Liver (tissue), 3 donors: ENCODE measurements around the gene STK11.

Experiments
- EGR1 ChIP-seq, 2 donors: IDR thresholded peaks; 2 replicates each; pipeline ENCODE4 v1.6.1; 2016 to 2018; ENCODE audit warnings: antibody characterized with exemption in 2 of 2, low read depth in 2 of 2
- HNF4G ChIP-seq: IDR thresholded peaks from 2 replicates; pipeline ENCODE4 v1.6.1; 2016; ENCODE audit warnings: antibody characterized with exemption
- RAD21 ChIP-seq, 2 donors: IDR thresholded peaks; 2 replicates each; pipeline ENCODE4 v1.6.1; 2016; ENCODE audit warnings: antibody characterized with exemption in 2 of 2, mild to moderate bottlenecking in 2 of 2
- SP1 ChIP-seq: IDR thresholded peaks from 2 replicates; pipeline ENCODE4 v1.6.1; 2018; ENCODE audit warnings: antibody characterized with exemption, mild to moderate bottlenecking
- TF ChIP-seq, protein P1 (sequence below): fragments of 150-350 bp; IDR thresholded peaks from 2 replicates; pipeline ENCODE4 v1.5.1; 2017; ENCODE audit warnings: improper control_type of control experiment, low read depth, low read length; ENCODE audit not compliant: missing input control
- TF ChIP-seq, protein P2 (sequence below): IDR thresholded peaks from 2 replicates; pipeline ENCODE4 v1.6.1; 2016; ENCODE audit warnings: antibody characterized with exemption
- donor health status: healthy.
- donor health status: healthy.

DNA sequence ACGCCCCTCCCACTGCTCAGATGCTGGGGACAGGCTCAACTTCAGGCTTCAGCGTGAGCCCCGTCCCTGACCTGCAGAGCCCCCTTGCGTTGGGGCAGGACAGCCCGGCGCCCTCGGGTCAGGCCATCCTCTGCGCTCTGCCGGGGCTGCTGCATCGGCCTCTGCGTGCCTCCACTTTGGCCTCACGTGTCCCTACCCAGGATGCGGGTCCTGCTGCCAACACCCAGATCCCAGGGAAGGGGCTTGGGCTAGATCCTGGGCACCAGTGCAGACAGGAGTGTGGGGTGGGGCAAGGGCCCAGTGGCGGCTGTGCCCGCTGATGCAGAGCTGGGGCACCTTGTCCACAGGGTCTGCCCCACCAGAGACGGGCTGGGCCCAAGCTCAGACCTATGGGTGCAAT, 19.3 kb downstream of the STK11 start:
- TF ChIP-seq EGR1 (IDR thresholded peaks at IDR 0.05; ENCODE audit: low read depth in 2 of 2) (no peak), RAD21 (IDR thresholded peaks at IDR 0.05) (no peak), SP1 (no peak), HNF4G (no peak)
- TF ChIP-seq, protein P1, sequence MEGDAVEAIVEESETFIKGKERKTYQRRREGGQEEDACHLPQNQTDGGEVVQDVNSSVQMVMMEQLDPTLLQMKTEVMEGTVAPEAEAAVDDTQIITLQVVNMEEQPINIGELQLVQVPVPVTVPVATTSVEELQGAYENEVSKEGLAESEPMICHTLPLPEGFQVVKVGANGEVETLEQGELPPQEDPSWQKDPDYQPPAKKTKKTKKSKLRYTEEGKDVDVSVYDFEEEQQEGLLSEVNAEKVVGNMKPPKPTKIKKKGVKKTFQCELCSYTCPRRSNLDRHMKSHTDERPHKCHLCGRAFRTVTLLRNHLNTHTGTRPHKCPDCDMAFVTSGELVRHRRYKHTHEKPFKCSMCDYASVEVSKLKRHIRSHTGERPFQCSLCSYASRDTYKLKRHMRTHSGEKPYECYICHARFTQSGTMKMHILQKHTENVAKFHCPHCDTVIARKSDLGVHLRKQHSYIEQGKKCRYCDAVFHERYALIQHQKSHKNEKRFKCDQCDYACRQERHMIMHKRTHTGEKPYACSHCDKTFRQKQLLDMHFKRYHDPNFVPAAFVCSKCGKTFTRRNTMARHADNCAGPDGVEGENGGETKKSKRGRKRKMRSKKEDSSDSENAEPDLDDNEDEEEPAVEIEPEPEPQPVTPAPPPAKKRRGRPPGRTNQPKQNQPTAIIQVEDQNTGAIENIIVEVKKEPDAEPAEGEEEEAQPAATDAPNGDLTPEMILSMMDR, result no peak
- TF ChIP-seq, protein P2, sequence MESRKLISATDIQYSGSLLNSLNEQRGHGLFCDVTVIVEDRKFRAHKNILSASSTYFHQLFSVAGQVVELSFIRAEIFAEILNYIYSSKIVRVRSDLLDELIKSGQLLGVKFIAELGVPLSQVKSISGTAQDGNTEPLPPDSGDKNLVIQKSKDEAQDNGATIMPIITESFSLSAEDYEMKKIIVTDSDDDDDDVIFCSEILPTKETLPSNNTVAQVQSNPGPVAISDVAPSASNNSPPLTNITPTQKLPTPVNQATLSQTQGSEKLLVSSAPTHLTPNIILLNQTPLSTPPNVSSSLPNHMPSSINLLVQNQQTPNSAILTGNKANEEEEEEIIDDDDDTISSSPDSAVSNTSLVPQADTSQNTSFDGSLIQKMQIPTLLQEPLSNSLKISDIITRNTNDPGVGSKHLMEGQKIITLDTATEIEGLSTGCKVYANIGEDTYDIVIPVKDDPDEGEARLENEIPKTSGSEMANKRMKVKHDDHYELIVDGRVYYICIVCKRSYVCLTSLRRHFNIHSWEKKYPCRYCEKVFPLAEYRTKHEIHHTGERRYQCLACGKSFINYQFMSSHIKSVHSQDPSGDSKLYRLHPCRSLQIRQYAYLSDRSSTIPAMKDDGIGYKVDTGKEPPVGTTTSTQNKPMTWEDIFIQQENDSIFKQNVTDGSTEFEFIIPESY, result no peak
